ENCODE measurements around the gene NADK.

- no peak for TF ChIP-seq CTCF (IDR thresholded peaks at IDR 0.05)
- no peak for TF ChIP-seq POLR2A (IDR thresholded peaks at IDR 0.05)
Measured at GRCh38 chr1:1776672-1777582, 1.3 kb downstream of the NADK start.
